ENCODE results near the gene C10orf105.

The C10orf105 gene

DNA sequence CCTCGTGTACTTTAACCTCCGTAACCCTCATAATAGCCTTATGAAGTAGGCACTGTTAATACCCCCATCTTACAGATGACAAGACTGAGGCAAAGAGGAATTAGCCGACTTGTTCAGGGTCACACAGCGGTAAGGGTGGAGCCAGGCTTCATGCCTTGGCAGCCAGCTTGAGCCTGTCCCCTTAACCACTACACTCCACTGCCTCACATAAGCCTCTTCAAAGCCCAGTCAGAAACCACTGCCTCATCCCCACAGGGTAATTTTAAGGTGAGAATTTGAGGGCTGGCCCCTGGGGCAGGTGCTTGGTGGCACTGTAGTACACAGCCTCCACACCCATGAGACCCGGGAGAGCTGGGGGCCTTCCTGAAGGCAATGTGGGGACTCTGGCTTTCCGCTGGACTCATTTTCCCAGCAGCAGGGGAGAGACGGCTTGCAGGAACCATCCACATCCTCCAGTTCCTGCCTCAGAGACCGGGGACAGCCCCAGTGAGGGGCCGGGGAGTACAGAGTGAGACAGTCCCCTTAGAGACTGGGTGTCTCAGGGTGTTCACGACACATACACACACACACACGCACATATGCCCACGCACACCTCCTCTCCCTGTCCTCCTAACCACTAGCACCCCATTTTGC is 7.6 kb upstream of the C10orf105 start:
- Histone ChIP-seq H3K27me3 (no peaks in the 10 kb centered on the region), H4K20me1 (no peaks in the 10 kb centered on the region), H3K36me3 (no peaks in the 10 kb centered on the region), H3K4me2 (peak overlapping the region; percentile 80 to 95 (median 86)), H3K4me3 (peak overlapping the region in 4 of 10 experiments; percentile 1 to 43 (median 28); a peak in 5 of 20 replicates), H3K27ac (peak overlapping the region; percentile 61 to 97 (median 89)), H3K9me3 (replicated peaks in 1 of 11) (no peaks in the 10 kb centered on the region), H3K4me1 (peaks cover 58 to 100% (median 93%) of the 10 kb centered on the region in 10 experiments), H3K9ac (peak overlapping the region; percentile 56 to 86 (median 77))
- no peak for TF ChIP-seq Cebpa-rat (IDR thresholded peaks at IDR 0.05)

DNA sequence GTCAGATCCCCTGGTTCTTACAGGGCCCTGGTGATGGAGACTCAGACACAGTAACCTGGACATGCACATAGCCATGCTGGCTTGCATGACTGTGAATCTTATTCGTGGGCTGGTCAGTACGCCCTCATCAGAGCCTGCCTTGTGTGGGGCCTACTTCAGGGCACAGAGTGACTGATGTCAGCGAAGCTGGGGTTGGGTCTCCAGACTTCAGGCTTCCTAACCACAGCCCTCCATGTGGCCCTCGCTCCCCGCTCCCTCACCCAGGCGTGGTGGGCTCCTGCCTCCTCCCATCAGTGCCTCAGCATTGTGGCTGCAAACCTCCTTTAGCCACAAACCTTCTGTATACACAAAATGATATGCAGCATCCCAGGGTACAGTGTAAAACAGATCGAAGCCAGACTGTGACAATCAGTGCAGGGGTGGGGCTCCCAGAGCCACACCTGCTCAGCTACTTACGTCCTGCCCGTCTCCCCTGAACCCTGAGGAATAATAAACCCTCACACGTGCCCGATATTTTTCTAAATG is 7.1 kb upstream of the C10orf105 start:
- H3K36me3 ChIP-seq, result no peaks in the 10 kb centered on the region
- no peaks in the 10 kb centered on the region for H3K27me3 ChIP-seq
- H3K4me3 ChIP-seq, result no peak overlapping the region; a peak in 1 of 20 replicates
- H3K9me3 ChIP-seq (replicated peaks in 1 of 11), result no peaks in the 10 kb centered on the region
- no peaks in the 10 kb centered on the region for H4K20me1 ChIP-seq
- peaks cover 58 to 96% (median 88%) of the 10 kb centered on the region in 10 experiments for H3K4me1 ChIP-seq
- peak overlapping the region in 10 of 11 experiments; percentile 76 to 97 (median 91); a peak in 19 of 22 replicates for H3K27ac ChIP-seq
- no peak for TF ChIP-seq Cebpa-rat (IDR thresholded peaks at IDR 0.05)
- H3K4me2 ChIP-seq, result peak overlapping the region; percentile 80 to 95 (median 86)
- peak overlapping the region in 10 of 11 experiments; percentile 67 to 86 (median 78); a peak in 18 of 22 replicates for H3K9ac ChIP-seq

DNA sequence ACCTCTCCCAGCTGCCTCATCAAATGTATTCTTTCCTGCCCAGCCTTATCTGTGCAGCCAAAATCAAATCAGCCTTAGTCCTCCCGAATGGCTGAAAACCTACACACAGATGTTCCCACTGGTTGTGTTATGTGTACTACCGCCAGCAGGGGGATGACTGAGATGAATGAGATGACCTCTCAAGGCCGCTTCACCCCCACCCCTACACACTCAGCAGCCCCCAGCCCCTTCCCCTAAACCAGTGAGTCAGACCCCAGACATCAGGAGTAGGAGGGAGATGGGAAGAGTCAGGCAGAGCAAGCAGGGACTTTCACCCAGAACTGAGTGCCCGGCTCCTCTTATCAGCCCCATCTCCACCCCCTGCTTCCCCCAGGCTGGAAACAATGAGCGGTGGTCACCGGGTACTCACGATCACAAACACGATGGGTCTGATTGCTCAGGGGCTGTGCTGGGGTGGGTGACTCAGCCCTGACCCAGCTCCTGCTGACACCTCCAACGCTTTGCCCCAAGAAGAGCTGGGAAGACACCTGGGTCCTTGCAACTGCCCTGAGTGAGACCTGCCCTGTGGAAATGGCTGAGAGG is 6.5 kb upstream of the C10orf105 start:
- H3K4me2 ChIP-seq, result peak overlapping the region; percentile 80 to 95 (median 86)
- H3K4me3 ChIP-seq, result no peak overlapping the region
- H3K9me3 ChIP-seq (replicated peaks in 1 of 11), result no peaks in the 10 kb centered on the region
- H3K27ac ChIP-seq, result peak overlapping the region in 10 of 11 experiments; percentile 76 to 97 (median 91); a peak in 18 of 22 replicates
- H3K36me3 ChIP-seq, result no peaks in the 10 kb centered on the region
- H3K27me3 ChIP-seq, result no peaks in the 10 kb centered on the region
- H4K20me1 ChIP-seq, result no peaks in the 10 kb centered on the region
- no peak for TF ChIP-seq Cebpa-rat (IDR thresholded peaks at IDR 0.05)
- H3K4me1 ChIP-seq, result peaks cover 58 to 94% (median 83%) of the 10 kb centered on the region in 10 experiments
- peak overlapping the region in 10 of 11 experiments; percentile 4 to 86 (median 76); a peak in 15 of 22 replicates for H3K9ac ChIP-seq

DNA sequence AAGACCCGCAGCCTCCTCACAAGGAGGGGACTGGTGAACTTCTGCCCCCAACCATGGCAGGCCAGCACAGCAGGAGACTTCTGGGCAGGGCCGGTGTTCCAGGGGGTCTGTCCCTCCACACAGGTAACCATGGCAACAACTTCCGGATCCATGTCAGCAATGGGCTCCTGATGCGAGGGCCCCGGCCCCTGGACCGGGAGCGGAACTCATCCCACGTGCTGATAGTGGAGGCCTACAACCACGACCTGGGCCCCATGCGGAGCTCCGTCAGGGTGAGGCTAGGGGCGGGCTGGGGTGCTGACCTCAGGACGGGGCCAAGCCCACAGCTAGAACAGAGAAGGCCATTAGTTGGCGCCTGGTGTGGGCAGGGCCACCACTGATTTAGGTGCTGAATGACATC is 5.7 kb upstream of the C10orf105 start:
- H3K9ac ChIP-seq, result peak overlapping the region in 8 of 11 experiments; percentile 6 to 86 (median 38); a peak in 12 of 22 replicates
- no peaks in the 10 kb centered on the region for H3K9me3 ChIP-seq (replicated peaks in 1 of 11)
- H3K27ac ChIP-seq, result peak overlapping the region in 8 of 11 experiments; percentile 29 to 97 (median 94); a peak in 17 of 22 replicates
- H3K4me1 ChIP-seq, result peaks cover 53 to 93% (median 79%) of the 10 kb centered on the region in 10 experiments
- no peak overlapping the region for H3K4me3 ChIP-seq
- H3K27me3 ChIP-seq, result no peaks in the 10 kb centered on the region
- peak overlapping the region; percentile 22 to 95 (median 86); a peak in 17 of 22 replicates for H3K4me2 ChIP-seq
- TF ChIP-seq Cebpa-rat (IDR thresholded peaks at IDR 0.05), result no peak
- no peaks in the 10 kb centered on the region for H3K36me3 ChIP-seq
- H4K20me1 ChIP-seq, result no peaks in the 10 kb centered on the region

DNA sequence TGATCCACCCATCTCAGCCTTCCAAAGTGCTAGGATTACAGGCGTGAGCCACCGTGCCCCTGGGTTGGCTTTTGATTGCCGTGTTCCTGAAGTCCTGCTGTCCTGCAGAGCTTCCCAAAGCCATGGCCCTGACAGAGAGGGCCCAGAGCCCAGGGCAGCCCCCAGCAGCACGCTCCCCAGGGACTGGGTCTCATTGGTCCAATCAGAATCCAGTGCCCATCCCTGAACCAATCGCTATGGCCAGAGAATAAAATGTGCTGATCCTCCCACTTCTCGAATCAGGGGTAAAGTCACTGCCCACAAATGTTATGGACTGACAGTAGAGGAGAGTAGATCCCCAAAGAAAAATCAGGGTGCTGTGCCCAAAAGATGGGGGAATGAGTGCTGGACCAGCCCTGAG is 5.0 kb upstream of the C10orf105 start:
- peak overlapping the region in 5 of 11 experiments; percentile 6 to 86 (median 30); a peak in 5 of 22 replicates for H3K9ac ChIP-seq

DNA sequence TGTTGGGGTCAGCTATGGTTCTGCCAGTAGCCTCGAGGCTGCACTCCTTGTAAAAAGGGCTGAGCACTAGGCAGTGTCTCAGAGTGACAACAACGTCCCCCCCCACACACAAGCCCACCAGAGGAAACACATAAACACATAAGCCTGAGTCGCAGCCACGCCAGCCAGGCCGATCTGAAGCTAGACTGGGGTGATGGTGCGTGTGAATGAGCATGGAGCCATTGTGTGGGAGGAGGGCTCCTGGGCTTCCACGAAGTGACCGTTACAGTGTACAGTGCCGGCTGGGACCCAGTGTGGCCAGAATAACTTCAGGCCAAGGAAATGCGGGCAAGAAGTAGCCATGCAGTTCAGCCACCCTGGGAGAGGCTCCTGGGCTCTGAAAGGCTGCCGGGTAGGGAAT is 3.7 kb upstream of the C10orf105 start:
- Histone ChIP-seq H3K4me3 (no peak overlapping the region), H3K4me1 (peaks cover 43 to 93% (median 74%) of the 10 kb centered on the region in 10 experiments), H3K4me2 (peak overlapping the region in 10 of 11 experiments; percentile 2 to 95 (median 85); a peak in 15 of 22 replicates), H3K27me3 (no peaks in the 10 kb centered on the region), H3K27ac (peak overlapping the region in 7 of 11 experiments; percentile 46 to 97 (median 94); a peak in 11 of 22 replicates), H3K36me3 (no peaks in the 10 kb centered on the region), H3K9ac (peak overlapping the region in 4 of 11 experiments; percentile 21 to 51 (median 37); a peak in 4 of 22 replicates), H4K20me1 (no peaks in the 10 kb centered on the region), H3K9me3 (replicated peaks in 1 of 11) (no peaks in the 10 kb centered on the region)
- no peak for TF ChIP-seq Cebpa-rat (IDR thresholded peaks at IDR 0.05)

More for the DNA sequence above, 5.0 kb upstream of the C10orf105 start:
- no peak overlapping the region for H3K4me3 ChIP-seq
- H3K4me1 ChIP-seq, result peaks cover 53 to 93% (median 79%) of the 10 kb centered on the region in 10 experiments
- H3K27ac ChIP-seq, result peak overlapping the region in 8 of 11 experiments; percentile 29 to 97 (median 94); a peak in 15 of 22 replicates
- no peaks in the 10 kb centered on the region for H3K36me3 ChIP-seq
- H3K9me3 ChIP-seq (replicated peaks in 1 of 11), result no peaks in the 10 kb centered on the region
- peak overlapping the region in 8 of 11 experiments; percentile 80 to 95 (median 88); a peak in 15 of 22 replicates for H3K4me2 ChIP-seq
- TF ChIP-seq Cebpa-rat (IDR thresholded peaks at IDR 0.05), result no peak
- H4K20me1 ChIP-seq, result no peaks in the 10 kb centered on the region
- no peaks in the 10 kb centered on the region for H3K27me3 ChIP-seq

DNA sequence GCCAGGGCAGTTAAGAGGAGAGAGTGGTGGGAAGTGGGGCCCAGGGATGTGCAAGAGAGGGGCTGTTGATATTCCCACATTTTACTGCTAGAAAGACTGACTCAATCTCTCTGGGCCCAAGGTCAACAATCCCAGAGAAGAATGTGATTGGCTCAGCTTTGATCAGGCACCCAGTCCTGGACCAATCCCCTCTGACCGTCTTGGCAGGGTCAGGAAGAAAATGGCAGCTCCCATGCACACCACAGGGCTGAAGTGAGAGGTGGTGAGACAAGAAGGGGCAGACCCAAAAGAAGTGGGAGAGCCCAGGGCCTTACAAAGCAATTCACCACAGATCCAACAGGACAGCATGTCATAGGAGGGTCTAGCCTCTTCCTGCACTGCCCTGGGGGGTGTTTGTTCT is 3.3 kb upstream of the C10orf105 start:
- Histone ChIP-seq H3K36me3 (no peaks in the 10 kb centered on the region), H3K27ac (peak overlapping the region in 6 of 11 experiments; percentile 3 to 97 (median 94); a peak in 7 of 22 replicates), H3K4me3 (no peak overlapping the region), H4K20me1 (no peaks in the 10 kb centered on the region), H3K4me2 (peak overlapping the region in 7 of 11 experiments; percentile 81 to 95 (median 90); a peak in 12 of 22 replicates), H3K9ac (no peak overlapping the region; a peak in 1 of 22 replicates), H3K4me1 (peaks cover 39 to 93% (median 72%) of the 10 kb centered on the region in 10 experiments), H3K9me3 (replicated peaks in 1 of 11) (no peaks in the 10 kb centered on the region), H3K27me3 (no peaks in the 10 kb centered on the region)
- no peak for TF ChIP-seq Cebpa-rat (IDR thresholded peaks at IDR 0.05)

DNA sequence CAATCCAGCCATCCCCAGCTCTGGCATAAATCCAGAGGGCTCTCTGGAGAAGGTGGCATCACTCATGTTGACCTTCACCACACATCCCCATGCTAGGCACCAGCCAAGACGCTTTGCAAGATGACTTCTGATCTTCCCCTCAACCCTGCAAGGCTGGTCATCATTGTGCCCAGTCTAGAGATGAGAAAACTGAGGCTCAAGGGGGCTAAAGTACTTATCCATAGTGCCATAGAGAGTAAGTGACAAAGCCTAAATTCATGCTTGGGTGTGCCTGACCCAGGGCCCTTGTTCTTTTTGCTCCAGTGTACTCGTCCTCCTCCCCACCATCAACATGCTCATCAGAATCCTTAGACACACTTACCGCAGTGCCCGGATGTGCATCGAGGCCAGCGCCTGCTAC is 1.7 kb upstream of the C10orf105 start:
- no peaks in the 10 kb centered on the region for H3K36me3 ChIP-seq

More for the DNA sequence above, 1.7 kb upstream of the C10orf105 start:
- peaks cover 37 to 92% (median 71%) of the 10 kb centered on the region in 10 experiments for H3K4me1 ChIP-seq
- H3K9me3 ChIP-seq (replicated peaks in 1 of 11), result no peaks in the 10 kb centered on the region
- TF ChIP-seq Cebpa-rat (IDR thresholded peaks at IDR 0.05), result no peak
- no peaks in the 10 kb centered on the region for H3K27me3 ChIP-seq
- H3K9ac ChIP-seq, result no peak overlapping the region
- no peak overlapping the region for H3K4me3 ChIP-seq
- H3K4me2 ChIP-seq, result peak overlapping the region in 2 of 11 experiments; percentile 95 to 99; a peak in 2 of 22 replicates
- H3K27ac ChIP-seq, result no peak overlapping the region
- no peaks in the 10 kb centered on the region for H4K20me1 ChIP-seq
